Lower lobe of right lung (tissue), 2 donors: ENCODE results near the gene PPARA. TPM values are rescaled to one million over a fixed set of nuclear protein-coding genes. Genes with fewer than 3 reads are reported as not detected.

Source experiments
- ATAC-seq, 2 donors: fragments of 200-7000 bp; cut with Tn5 transposase; one replicate each; pipeline ENCODE4 v1.9.1; 2020 to 2022; ENCODE audit warnings: mild to moderate bottlenecking in 2 of 2, moderate library complexity in 2 of 2
- DNase-seq: peaks from one replicate; pipeline ENCODE4 v3.0.0-alpha.2; 2020
- H3K27ac ChIP-seq: fragments of 200-600 bp; one replicate; pipeline ENCODE4 v1.8.0; 2022
- H3K27me3 ChIP-seq: fragments of 200-600 bp; one replicate; pipeline ENCODE4 v1.8.0; 2022; ENCODE audit warnings: low read depth
- H3K36me3 ChIP-seq: fragments of 200-600 bp; one replicate; pipeline ENCODE4 v1.8.0; 2022; ENCODE audit warnings: mild to moderate bottlenecking
- H3K4me1 ChIP-seq: fragments of 200-600 bp; one replicate; pipeline ENCODE4 v1.8.0; 2022
- H3K4me3 ChIP-seq: fragments of 200-600 bp; one replicate; pipeline ENCODE4 v1.8.0; 2022; ENCODE audit warnings: mild to moderate bottlenecking
- H3K9me3 ChIP-seq: fragments of 200-600 bp; one replicate; pipeline ENCODE4 v1.8.0; 2022
- CTCF ChIP-seq: fragments of 200-600 bp; IDR thresholded peaks from one replicate; pipeline ENCODE4 v1.8.0; 2022; ENCODE audit warnings: antibody characterized with exemption, mild to moderate bottlenecking
- intact Hi-C: fragments of 100-400 bp; cut with DNase I; formaldehyde crosslinking; loops from one replicate; pipeline ENCODE4 v1.11.0; 2022
- total RNA-seq: library from RNA; stranded (reverse); fragmentation: NEBNext Ultra II Directional; extraction: Animal tissue kit (Norgen Biotek cat#: 25700); gene quantifications from one replicate; pipeline ENCODE4 v1.2.1, GENCODE V29; 2021
- donor health status: DM: no; HTN: yes; CAD: no; lungs with severe emphysema.

PPARA gene
- total RNA-seq, 1 donor from 2014 or later, result 20.5 TPM

- H3K27me3 ChIP-seq, result no peaks in the 10 kb centered on the region
- no peak overlapping the region for H3K4me3 ChIP-seq
- H3K4me1 ChIP-seq, result peaks cover 6% of the 10 kb centered on the region
- ATAC-seq (peak; percentile 46 to 52), DNase-seq (peak; percentile 48)
- no peak overlapping the region for H3K27ac ChIP-seq
- peaks cover 96% of the 10 kb centered on the region for H3K36me3 ChIP-seq
- intact Hi-C loops, result no loop called here
- no peaks in the 10 kb centered on the region for H3K9me3 ChIP-seq
- no peak for TF ChIP-seq CTCF
These were observed 130.8 kb downstream of the PPARA start for GRCh38 chr22:46280999-46281623.

GRCh38 chr22:46281866-46282678 is 131.7 kb downstream of the PPARA start:
- intact Hi-C loops, result no loop called here
- DNase-seq (no peak), ATAC-seq (no peak)
- Histone ChIP-seq H3K27ac (no peak overlapping the region), H3K27me3 (no peaks in the 10 kb centered on the region), H3K4me3 (no peak overlapping the region), H3K36me3 (peaks cover 100% of the 10 kb centered on the region), H3K9me3 (no peaks in the 10 kb centered on the region), H3K4me1 (peaks cover 10% of the 10 kb centered on the region)
- no peak for TF ChIP-seq CTCF

GRCh38 chr22:46286006-46286405 is 135.7 kb downstream of the PPARA start:
- H3K27me3 ChIP-seq, result no peaks in the 10 kb centered on the region
- H3K4me1 ChIP-seq, result peaks cover 18% of the 10 kb centered on the region
- H3K4me3 ChIP-seq, result no peak overlapping the region
- TF ChIP-seq CTCF, result no peak
- no peak overlapping the region for H3K27ac ChIP-seq
- peaks cover 89% of the 10 kb centered on the region for H3K36me3 ChIP-seq
- intact Hi-C loops, result no loop called here
- ATAC-seq (no peak), DNase-seq (no peak)
- H3K9me3 ChIP-seq, result no peaks in the 10 kb centered on the region

GRCh38 chr22:46286941-46287872 is 136.9 kb downstream of the PPARA start:
- intact Hi-C loops, result no loop called here
- no peak for ATAC-seq
- TF ChIP-seq CTCF, result no peak
- peaks cover 18% of the 10 kb centered on the region for H3K4me1 ChIP-seq
- peak overlapping the region; percentile 79 for H3K27ac ChIP-seq
- H3K36me3 ChIP-seq, result peaks cover 87% of the 10 kb centered on the region
- DNase-seq, result no peak
- peaks cover 4% of the 10 kb centered on the region for H3K9me3 ChIP-seq
- peak overlapping the region; percentile 37 for H3K4me3 ChIP-seq
- H3K27me3 ChIP-seq, result no peaks in the 10 kb centered on the region
